Testis (tissue), 3 donors: ENCODE measurements around the gene CAMK2B. TPM values are rescaled to one million over a fixed set of nuclear protein-coding genes. Genes with fewer than 3 reads are reported as not detected.

ENCODE experiments used
- DNase-seq: peaks from one replicate; pipeline ENCODE4 v3.0.0-alpha.2; 2019
- H3K27ac ChIP-seq, 2 donors: fragments of 200-600 bp; sonication (generic); one replicate each; pipeline ENCODE4 v1.5.1; 2019
- H3K27me3 ChIP-seq: fragments of 200-600 bp; sonication (generic); one replicate; pipeline ENCODE4 v1.5.1; 2019
- H3K36me3 ChIP-seq: fragments of 200-600 bp; sonication (generic); one replicate; pipeline ENCODE4 v1.5.1; 2017; ENCODE audit warnings: low read depth; ENCODE audit errors: missing control alignments
- H3K4me1 ChIP-seq: fragments of 200-600 bp; sonication (generic); one replicate; pipeline ENCODE4 v1.5.1; 2019
- H3K4me3 ChIP-seq, 2 donors: fragments of 200-600 bp; sonication (generic); one replicate each; pipeline ENCODE4 v1.5.1; 2017 to 2019
- H3K9me3 ChIP-seq: fragments of 200-600 bp; sonication (generic); one replicate; pipeline ENCODE4 v1.5.1; 2017
- CTCF ChIP-seq, 3 experiments: fragments of 450-650 bp in 2 of 3; fragments of 200-600 bp in 1 of 3; sonication (generic) in 1 of 3; IDR thresholded peaks; one replicate each; pipeline ENCODE4 v1.5.1; 2016 to 2019; ENCODE audit warnings: antibody characterized with exemption in 3 of 3, mild to moderate bottlenecking in 2 of 3, moderate library complexity in 1 of 3
- POLR2A ChIP-seq: fragments of 450-650 bp; IDR thresholded peaks from one replicate; pipeline ENCODE4 v1.6.1; 2017; ENCODE audit warnings: antibody characterized with exemption, mild to moderate bottlenecking, moderate library complexity
- WGBS, 2 donors: methylation state at CpG; one replicate each; pipeline ENCODE4 v1.1.5; 2018; 5-methylcytosine and 5-hydroxymethylcytosine counted together
- intact Hi-C: fragments of 100-400 bp; cut with DNase I; formaldehyde crosslinking; loops from one replicate; pipeline ENCODE4 v1.15.1; 2023; ENCODE audit warnings: low total_unique reads
- polyA plus RNA-seq: library from polyadenylated mRNA; stranded (reverse); fragments of 350-450 nt; fragmentation: Illumina TruSeq; extraction: RNeasy Lipid Tissue Mini Kit (QIAGEN cat#74804); gene quantifications from one replicate; pipeline ENCODE4 v1.2.3, GENCODE V29; 2014; ENCODE audit warnings: low read depth, low replicate concordance; ENCODE audit not compliant: insufficient read depth
- total RNA-seq, 2 donors: library from RNA; depleted of rRNA; stranded (reverse); fragments of >200 nt; gene quantifications; one replicate each; pipeline ENCODE4 v1.2.3, GENCODE V29; 2016

The CAMK2B gene
- total and polyA plus RNA-seq, 3 donors from 2014 or later = 4.0 to 12.5 (median 12.1) TPM

GRCh38 chr7:44305564-44306507 lies 19.6 kb downstream of the CAMK2B start:
- WGBS, 2 donors = 77 to 84% methylated on average over 12 of the region's 12 CpGs
- Histone ChIP-seq H3K27me3 (no peaks in the 10 kb centered on the region), H3K36me3 (no peaks in the 10 kb centered on the region), H3K4me3 (no peak overlapping the region), H3K27ac (no peak overlapping the region), H3K4me1 (no peaks in the 10 kb centered on the region), H3K9me3 (no peaks in the 10 kb centered on the region)
- TF ChIP-seq CTCF (IDR thresholded peaks at IDR 0.05) = no peak
- peak; percentile 13 for DNase-seq
- intact Hi-C loops = no loop called here

- Histone ChIP-seq H3K36me3 (no peaks in the 10 kb centered on the region), H3K4me1 (peaks cover 6% of the 10 kb centered on the region), H3K27ac (no peak overlapping the region), H3K9me3 (no peaks in the 10 kb centered on the region), H3K27me3 (no peaks in the 10 kb centered on the region), H3K4me3 (no peak overlapping the region)
- WGBS, 2 donors = 85 to 90% methylated on average over 2 of the region's 2 CpGs
- DNase-seq = peak; percentile 3
- intact Hi-C loops = no loop called here
- TF ChIP-seq CTCF (IDR thresholded peaks at IDR 0.05) (no peak), POLR2A (no peak)
Observed at GRCh38 chr7:44294325-44295069, 30.9 kb downstream of the CAMK2B start.

- TF ChIP-seq CTCF (IDR thresholded peaks at IDR 0.05) (no peak), POLR2A (no peak)
- H3K27me3 ChIP-seq = no peaks in the 10 kb centered on the region
- 79 to 83% methylated on average over 13 to 17 of the region's 17 CpGs for WGBS, 2 donors
- intact Hi-C loops = no loop called here
- H3K4me1 ChIP-seq = peaks cover 6% of the 10 kb centered on the region
- no peak overlapping the region for H3K27ac ChIP-seq
- DNase-seq = peak; percentile 7
- no peaks in the 10 kb centered on the region for H3K36me3 ChIP-seq
- no peak overlapping the region for H3K4me3 ChIP-seq
- H3K9me3 ChIP-seq = no peaks in the 10 kb centered on the region
Observed at GRCh38 chr7:44293561-44294324, 31.7 kb downstream of the CAMK2B start.

GRCh38 chr7:44292876-44293560 lies 32.4 kb downstream of the CAMK2B start:
- no peaks in the 10 kb centered on the region for H3K9me3 ChIP-seq
- intact Hi-C loops = no loop called here
- peaks cover 6% of the 10 kb centered on the region for H3K4me1 ChIP-seq
- WGBS, 2 donors = 88 to 89% methylated on average over 13 of the region's 13 CpGs
- H3K27me3 ChIP-seq = no peaks in the 10 kb centered on the region
- H3K4me3 ChIP-seq = no peak overlapping the region
- TF ChIP-seq CTCF (IDR thresholded peaks at IDR 0.05) (no peak), POLR2A (no peak)
- H3K36me3 ChIP-seq = no peaks in the 10 kb centered on the region
- DNase-seq = peak; percentile 1
- no peak overlapping the region for H3K27ac ChIP-seq
